HG03175 (cell line): ENCODE data around the gene VANGL2.
"Not testable (repeated sequence)": the region's sequence is repeated elsewhere in the genome, so short reads cannot be mapped to it uniquely, and the experiment has no call there.

ENCODE experiments used
- ATAC-seq: cut with Tn5 transposase; IDR thresholded peaks from one replicate; pipeline ENCODE4 v1.9.1; 2021; ENCODE audit warnings: mild to moderate bottlenecking, moderate library complexity; ENCODE audit not compliant: unreplicated experiment

Gene VANGL2

DNA sequence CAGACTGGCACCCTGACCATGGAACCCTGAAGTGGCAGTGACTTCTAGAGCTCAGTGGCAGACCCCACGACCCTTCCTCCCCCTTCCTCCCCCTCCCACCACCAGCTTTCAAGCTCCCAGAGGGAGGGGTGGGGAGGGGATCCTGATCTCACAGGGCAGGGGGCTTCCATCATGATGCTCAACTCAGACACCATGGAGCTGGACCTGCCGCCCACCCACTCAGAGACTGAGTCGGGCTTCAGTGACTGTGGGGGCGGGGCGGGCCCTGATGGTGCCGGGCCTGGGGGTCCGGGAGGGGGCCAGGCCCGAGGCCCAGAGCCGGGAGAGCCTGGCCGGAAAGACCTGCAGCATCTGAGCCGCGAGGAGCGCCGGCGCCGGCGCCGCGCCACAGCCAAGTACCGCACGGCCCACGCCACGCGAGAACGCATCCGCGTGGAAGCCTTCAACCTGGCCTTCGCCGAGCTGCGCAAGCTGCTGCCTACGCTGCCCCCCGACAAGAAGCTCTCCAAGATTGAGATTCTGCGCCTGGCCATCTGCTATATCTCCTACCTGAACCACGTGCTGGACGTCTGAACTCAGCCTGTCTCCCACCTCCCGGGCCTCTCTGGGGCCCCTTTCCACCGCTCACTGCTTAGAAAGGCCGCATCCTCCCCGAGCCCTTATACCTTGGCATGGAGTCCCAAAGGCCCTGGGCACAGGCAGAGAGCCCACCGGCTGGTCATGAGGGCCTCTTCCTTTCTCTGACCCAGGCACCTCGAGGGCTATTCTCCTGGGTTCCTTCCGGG is 29.6 kb upstream of the VANGL2 start:
- ATAC-seq, result no peak

- no peak for ATAC-seq
These were observed 29.1 kb upstream of the VANGL2 start for GRCh38 chr1:160371346-160371631.

GRCh38 chr1:160371756-160372155 is 28.6 kb upstream of the VANGL2 start:
- no peak for ATAC-seq

DNA sequence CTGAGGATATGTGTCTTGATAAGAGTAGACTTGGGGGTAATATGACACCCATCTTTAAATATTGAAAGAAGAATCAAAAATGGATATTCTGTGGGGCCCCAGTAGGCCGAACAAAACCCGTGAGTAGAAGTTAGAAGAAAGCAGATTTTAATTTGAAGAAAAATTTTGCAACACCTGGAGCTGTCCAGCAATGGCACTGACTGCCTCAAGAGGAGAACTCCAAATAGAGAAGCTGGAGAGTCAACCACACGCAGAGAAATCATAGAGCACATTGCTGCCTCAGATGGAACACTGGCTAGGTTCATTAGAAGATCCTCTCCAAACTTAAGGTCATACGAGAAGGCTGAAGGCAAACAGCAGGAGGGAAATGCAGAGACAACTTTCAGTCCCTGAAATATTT is 26.7 kb upstream of the VANGL2 start:
- ATAC-seq, result no peak

GRCh38 chr1:160374306-160375110 is 25.9 kb upstream of the VANGL2 start:
- no peak for ATAC-seq

GRCh38 chr1:160375788-160376524 is 24.4 kb upstream of the VANGL2 start:
- peak; percentile 54 for ATAC-seq

GRCh38 chr1:160376525-160377131 is 23.7 kb upstream of the VANGL2 start:
- ATAC-seq, result no peak

DNA sequence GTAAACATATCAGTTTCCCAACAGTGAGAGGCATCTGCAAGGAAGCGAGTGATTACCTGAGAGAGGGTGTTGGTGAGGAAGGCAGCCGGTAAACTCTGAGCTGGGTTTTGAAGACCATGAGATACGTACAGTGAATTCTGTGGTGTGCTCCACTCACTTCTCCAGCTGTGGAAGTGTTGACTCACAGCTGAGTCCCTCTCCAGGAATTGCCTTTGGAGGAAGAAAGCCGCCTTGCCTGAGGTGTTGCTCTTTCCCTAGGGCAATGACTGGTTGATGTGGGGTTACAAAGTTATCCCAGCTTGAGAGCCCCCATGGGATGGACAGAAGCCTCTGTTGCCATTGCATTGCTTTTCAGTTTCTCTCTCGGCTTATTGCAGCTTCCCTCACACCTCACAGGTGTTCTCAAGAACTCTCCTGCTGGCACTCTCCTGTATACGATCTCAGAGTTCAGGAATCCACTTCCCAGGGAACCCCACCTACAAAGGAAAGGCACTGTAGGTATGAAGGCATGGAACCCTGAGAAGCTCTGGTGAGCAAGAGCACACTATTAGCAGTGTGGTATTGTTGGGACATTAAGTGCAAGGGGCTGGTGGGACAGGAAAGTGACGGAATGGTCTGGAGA is 22.7 kb upstream of the VANGL2 start:
- ATAC-seq, result no peak

DNA sequence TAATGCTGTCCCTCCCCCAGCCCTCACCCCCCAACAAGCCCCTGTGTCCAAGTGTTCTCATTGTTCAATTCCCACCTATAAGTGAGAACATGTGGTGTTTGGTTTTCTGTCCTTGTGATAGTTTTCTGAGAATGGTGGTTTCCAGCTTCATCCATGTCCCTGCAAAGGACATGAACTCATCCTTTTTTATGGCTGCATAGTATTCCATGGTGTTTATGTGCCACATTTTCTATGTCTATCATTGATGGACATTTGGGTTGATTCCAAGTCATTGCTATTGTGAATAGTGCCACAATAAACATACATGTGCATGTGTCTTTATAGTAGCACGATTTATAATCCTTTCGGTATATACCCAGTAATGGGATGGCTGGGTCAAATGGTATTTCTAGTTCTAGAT is 15.6 kb upstream of the VANGL2 start:
- not testable (repeated sequence) for ATAC-seq

DNA sequence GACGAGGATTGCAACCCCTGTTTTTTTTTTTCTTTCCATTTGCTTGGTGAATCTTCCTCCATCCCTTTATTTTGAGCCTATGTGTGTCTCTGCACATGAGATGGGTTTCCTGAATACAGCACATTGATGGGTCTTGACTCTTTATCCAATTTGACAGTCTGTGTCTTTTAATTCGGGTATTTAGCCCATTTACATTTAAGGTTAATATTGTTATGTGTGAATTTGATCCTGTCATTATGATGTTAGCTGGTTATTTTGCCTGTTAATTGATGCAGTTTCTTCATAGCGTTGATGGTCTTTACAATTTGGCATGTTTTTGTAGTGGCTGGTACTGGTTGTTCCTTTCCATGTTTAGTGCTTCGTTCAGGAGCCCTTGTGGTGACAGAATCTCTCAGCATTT is 12.0 kb upstream of the VANGL2 start:
- not testable (repeated sequence) for ATAC-seq

- ATAC-seq, result no peak
These were observed 5.7 kb upstream of the VANGL2 start for GRCh38 chr1:160394673-160395072.

- ATAC-seq, result no peak
These were observed 2.7 kb upstream of the VANGL2 start for GRCh38 chr1:160397651-160398050.

DNA sequence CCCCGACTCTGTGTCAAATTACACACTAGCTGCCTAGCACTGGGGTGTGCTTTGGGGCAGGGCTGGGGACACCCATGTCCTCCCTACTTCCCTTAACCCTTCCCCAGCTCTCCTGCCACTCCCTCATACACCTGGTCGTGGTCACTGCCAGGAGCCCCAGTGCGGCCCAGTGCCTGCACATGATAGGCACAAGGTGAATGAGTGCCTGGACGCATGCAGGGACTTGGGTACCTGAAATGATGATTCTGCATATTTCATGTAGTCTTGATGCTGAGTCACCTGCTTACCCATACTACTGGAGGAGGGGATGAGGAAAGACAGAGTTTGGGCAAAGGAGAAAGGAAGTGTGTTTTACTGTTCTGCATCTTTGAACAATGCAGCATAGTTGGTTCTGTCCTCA is 1.5 kb upstream of the VANGL2 start:
- no peak for ATAC-seq

GRCh38 chr1:160399544-160400222 is 681 bp upstream of the VANGL2 start:
- ATAC-seq, result no peak

- ATAC-seq, result no peak
These were observed 502 bp downstream of the VANGL2 start for GRCh38 chr1:160400646-160401486.

DNA sequence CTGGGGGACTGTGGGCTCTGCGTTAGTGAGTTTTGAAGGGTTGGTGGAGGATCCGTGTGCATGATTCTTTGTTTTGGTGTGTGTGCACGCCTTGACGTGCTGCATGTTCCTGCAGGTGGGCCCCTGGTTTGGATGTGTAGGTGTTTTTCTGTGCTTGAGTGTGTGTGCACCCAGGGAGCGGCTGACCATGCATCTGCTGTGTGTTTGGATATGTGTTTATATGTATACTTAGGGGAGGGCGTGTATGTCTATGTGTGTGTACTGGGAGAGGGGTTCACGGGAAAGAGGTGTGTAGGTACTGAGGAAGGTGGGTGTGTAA is 1.1 kb downstream of the VANGL2 start:
- ATAC-seq, result no peak

DNA sequence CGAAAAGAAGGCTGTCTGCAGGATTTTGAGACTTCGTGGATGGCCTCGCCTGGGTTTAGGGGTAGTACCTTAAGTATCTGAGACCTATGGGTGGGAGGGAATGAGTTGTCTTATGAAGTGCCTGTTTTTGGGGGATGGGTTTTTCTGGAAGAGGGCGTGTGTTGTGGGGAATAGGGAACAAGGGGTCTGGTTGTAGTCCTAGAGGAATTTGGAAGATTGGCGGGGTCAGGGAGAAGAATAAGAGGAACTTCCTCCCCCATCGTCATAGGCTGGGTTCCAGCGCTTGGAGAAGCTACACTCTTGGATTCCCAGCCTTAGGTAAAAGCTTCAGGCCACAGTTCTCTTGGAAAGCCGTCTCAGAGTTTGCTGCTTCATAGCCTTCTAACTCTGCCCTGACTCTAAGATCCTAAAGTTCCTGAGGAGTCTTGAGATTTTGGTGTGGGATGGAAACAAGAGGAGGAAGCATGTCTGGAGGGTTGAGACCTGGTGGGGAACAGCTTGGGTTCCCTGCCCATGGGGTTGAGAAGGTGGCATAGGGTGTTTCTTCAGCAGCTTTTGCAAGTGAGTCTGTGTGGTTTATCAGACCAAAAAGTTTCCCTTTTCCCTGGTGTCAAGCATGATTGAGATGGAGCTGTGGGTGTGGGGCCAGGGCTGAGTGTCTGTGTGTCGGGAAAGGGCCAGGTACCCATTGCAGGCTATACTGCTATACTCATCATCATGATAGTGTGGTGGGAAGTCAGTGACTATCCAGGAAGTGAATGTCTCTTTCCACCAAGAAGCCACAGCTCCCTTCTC is 1.8 kb downstream of the VANGL2 start:
- no peak for ATAC-seq

DNA sequence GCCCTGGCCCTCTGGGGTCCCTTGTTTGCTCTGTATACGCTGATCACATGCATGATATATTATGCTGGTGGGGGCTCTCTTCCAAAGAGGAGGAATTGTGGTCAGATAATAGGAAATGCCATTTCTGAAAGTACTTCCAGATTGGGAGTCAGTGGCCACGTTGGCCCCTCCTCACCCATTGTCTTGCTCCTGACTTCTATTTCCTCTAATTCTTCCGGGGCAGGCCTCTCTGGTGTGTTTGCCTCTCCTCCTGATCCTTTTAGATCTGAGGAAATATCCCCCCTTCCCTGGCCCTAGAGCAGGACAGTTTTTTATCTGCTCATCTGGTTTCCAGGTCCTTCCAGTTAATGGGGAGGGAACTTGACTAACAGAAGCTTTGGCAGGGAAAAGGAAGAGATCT is 2.9 kb downstream of the VANGL2 start:
- no peak for ATAC-seq

DNA sequence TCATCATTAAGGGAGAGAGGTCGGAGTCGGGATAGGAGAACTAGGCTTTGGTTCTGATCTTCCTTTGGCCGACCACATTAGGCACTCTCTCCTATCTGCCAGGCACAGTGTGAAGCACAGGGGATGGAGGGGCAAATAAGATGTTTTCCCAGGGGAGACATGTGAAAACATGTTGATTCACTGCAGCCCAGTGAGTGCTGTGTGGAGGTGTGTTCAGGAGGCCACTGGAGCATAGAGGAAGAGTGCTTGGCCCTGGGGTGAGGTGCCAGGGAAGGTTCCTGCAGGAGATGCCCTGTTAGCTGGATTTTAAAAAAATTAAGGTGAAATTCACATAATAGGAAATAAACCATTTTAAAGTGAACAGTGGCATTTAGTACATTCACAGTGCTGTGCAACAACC is 3.7 kb downstream of the VANGL2 start:
- ATAC-seq, result no peak
